Coronary artery (tissue), 2 donors: Measurements from ENCODE around the gene ARID1B.

Experiments used
- DNase-seq: peaks from one replicate; pipeline ENCODE4 v3.0.0-alpha.2; 2017; ENCODE audit warnings: low spot score
- H3K27ac ChIP-seq, 2 donors: fragments of 200-600 bp; sonication (generic); one replicate each; pipeline ENCODE4 v1.5.1; 2016 to 2019
- H3K4me3 ChIP-seq: fragments of 200-600 bp; sonication (generic); 2 replicates; pipeline ENCODE4 v1.5.1; 2016; ENCODE audit warnings: mild to moderate bottlenecking, moderate library complexity
- TF ChIP-seq, protein P1 (sequence below): fragments of 200-600 bp; sonication (generic); IDR thresholded peaks from one replicate; pipeline ENCODE4 v1.5.1; 2019; ENCODE audit warnings: antibody characterized with exemption

The ARID1B gene

DNA sequence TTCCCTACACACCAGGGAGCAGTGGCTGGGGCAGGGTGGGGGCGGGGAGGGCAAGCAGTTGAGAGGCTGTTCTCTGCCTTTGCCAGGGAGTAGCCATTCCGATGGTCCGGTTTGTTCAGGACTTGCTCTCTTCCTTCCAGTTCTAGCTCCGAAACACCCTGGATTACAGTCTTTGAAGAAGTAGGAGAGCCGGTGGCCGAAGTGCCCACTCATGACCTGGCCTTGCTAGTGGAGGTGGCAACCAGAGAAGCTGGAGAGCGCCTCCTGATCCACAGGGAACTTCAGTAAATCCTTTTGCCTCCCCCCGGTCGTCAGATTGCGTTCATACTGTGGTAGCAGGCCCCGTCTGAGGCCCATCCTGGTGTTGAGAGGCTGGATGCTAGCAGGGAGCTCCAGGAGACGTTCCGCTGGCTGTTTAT, 92.8 kb downstream of the ARID1B start:
- TF ChIP-seq, protein P1, sequence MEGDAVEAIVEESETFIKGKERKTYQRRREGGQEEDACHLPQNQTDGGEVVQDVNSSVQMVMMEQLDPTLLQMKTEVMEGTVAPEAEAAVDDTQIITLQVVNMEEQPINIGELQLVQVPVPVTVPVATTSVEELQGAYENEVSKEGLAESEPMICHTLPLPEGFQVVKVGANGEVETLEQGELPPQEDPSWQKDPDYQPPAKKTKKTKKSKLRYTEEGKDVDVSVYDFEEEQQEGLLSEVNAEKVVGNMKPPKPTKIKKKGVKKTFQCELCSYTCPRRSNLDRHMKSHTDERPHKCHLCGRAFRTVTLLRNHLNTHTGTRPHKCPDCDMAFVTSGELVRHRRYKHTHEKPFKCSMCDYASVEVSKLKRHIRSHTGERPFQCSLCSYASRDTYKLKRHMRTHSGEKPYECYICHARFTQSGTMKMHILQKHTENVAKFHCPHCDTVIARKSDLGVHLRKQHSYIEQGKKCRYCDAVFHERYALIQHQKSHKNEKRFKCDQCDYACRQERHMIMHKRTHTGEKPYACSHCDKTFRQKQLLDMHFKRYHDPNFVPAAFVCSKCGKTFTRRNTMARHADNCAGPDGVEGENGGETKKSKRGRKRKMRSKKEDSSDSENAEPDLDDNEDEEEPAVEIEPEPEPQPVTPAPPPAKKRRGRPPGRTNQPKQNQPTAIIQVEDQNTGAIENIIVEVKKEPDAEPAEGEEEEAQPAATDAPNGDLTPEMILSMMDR = no peak
- Histone ChIP-seq H3K27ac (no peak overlapping the region), H3K4me3 (no peak overlapping the region)
- no peak for DNase-seq

DNA sequence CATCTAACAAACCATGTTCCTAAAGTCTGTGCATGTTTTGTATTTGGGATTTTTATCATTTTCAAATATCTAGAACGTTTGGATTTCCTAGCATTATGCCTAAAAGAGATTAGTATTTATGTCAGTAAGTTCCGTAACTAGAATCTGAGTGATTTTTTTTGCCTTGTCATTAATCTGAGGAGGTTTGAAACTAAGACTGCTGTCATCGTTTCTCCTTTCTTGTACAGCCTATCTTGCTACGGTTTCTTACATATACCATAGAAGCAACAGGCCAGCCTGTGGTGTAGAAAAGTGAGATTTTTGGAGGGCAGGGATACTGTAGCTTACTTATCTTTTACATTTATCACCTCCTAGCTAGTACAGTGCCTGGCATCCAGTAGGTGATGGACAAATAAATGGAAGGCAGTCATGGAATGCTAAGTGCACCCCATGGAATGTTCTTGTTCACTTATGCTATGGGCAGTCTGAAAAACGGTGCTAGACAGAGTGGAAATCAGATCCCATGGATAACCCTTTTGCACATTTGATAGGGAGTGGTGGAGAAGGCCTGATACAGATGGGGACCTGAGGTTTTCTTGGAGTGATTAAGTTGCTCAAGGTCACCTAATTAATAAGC, 93.9 kb downstream of the ARID1B start:
- TF ChIP-seq, protein P1 = no peak
- H3K4me3 ChIP-seq = no peak overlapping the region
- no peak for DNase-seq
- no peak overlapping the region for H3K27ac ChIP-seq

DNA sequence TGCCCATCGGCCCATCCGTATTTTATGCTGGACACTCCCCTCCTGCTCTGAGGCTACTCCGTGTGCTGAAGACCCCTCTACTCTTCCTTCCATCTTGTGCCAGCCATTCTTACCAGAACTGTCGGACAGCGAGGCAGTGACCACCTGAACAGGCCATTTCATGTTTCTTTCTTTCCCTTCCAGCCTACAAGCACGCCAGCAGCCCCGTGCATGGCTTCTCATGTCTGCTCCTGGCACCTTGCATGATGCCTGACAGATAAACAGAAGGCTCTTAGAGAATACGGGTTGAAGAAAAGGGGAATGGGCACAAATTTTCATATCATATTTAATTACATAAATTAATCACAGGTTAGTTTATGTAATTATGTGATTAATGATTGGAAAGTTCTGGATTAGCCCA, 95.7 kb downstream of the ARID1B start:
- no peak for DNase-seq
- TF ChIP-seq, protein P1 = no peak
- no peak overlapping the region for H3K4me3 ChIP-seq
- no peak overlapping the region for H3K27ac ChIP-seq

DNA sequence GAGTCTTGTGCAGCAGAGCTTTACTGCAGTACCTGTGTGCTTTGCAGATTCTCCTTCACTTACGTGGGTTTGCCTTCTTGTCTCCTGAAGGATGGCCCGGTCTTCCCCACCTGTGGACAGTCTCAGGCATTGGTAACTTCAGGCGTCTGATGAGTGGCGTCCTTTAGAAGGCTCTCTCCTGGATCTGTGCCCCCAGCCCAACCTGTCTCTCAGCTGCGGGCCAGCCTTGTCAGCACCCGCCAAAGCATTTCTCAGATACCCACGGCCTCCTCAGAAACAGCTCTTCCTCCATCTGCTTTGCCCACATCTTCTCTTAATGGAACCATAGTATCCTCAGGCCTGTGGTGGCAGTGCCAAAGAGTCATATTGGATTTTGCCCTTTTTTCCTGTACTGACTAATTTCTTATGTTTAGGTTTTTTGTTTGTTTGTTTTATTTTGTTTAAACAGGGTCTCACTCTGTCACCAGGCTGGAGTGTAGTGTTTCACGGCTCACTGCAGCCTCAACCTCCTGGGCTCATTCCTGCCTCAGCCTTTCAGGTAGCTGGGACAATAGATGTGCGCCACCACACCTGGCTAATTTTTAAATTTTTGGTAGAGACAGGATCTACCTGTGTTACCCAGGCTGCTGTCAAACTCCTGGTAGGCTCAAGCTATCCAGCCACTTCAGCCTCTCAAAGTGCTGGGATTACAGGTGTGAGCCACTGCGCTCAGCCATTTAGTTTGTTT, 96.6 kb downstream of the ARID1B start:
- no peak overlapping the region for H3K27ac ChIP-seq
- DNase-seq = no peak

DNA sequence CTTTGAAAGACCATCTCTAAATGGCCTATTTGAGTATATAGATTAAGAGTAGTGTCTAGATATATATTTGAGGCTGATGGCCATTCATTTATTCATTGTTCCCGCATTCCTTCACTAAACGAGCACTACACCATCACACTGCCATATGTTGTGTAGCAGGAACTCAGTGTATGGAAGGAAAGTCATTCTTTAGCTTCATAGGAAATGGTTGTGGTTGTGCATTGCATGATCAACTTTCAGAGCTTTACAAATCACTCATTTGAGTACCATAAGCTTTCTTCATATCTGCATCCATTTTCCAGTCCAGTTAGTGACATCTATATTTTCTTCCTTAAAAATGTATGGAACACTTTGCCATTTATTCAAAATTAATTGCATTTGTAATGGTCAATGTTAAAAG, 97.9 kb downstream of the ARID1B start:
- no peak for DNase-seq
- H3K27ac ChIP-seq = no peak overlapping the region
- no peak overlapping the region for H3K4me3 ChIP-seq
- TF ChIP-seq, protein P1 = no peak

More for the DNA sequence above, 96.6 kb downstream of the ARID1B start:
- H3K4me3 ChIP-seq = no peak overlapping the region
- TF ChIP-seq, protein P1 = no peak

DNA sequence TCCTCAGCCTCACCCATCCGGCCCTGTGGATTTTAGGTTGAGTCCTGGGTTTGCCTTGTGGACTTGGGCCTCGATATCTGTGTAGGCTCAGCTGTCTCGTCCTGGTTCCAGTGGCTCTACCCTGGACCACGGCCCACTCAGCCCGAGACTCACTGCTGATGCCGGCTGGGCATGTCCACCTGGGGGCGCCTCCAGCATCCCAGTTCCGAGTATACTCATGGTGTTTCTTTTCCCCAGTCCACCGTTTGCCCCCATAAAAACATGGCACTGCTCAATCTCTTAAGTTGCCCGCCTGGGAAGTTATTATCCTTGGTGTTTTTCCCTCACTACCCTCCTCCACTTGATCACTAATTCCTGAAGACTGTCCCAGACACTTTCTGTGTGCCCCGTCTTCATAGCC, 99.1 kb downstream of the ARID1B start:
- DNase-seq = no peak
- TF ChIP-seq, protein P1 = no peak
- Histone ChIP-seq H3K27ac (no peak overlapping the region), H3K4me3 (no peak overlapping the region)
